ENCODE measurements around the gene HOXA1. TPM values are rescaled to one million over a fixed set of nuclear protein-coding genes. Genes with fewer than 3 reads are reported as not detected.

The HOXA1 gene
- total RNA-seq, 4 donors from 2014 or later = 0.16 to 0.36 TPM; not detected in 2

DNA sequence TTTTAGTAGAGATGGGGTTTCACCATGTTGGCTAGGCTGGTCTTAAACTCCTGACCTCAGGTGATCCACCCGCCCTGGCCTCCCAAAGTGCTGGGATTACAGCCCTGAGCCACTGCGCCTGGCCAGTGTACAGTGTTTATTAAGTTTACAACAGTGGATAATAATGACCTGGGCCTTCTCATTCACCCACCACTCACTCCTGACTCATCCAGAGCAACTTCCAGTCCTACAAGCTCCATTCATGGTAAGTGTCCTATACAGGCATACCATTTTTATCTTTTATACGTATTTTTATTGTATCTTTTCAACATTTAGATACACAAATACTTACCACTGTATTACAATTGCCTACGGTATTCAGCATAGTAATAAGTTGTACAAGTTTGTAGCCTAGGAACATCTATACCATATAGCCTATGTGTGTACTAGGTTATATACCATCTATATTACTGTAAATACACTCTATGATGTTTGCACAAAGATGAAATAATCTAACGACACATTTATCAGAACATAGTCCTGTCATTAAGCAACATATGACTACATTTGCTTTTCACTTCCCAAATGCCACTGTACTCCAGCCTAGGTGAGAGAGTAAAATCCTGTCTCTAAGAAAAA is 17.1 kb downstream of the HOXA1 start:
- no peaks in the 10 kb centered on the region for H3K36me3 ChIP-seq
- H3K4me1 ChIP-seq = no peaks in the 10 kb centered on the region
- no peak overlapping the region for H3K4me3 ChIP-seq
- intact Hi-C loops (cut with DNase I; ENCODE audit: low total_unique reads) = no loop called here
- DNase-seq (no peak), ATAC-seq (no peak)
- no peak overlapping the region for H3K27ac ChIP-seq
- no peak for TF ChIP-seq POLR2A (IDR thresholded peaks at IDR 0.05)
- no peaks in the 10 kb centered on the region for H3K9me3 ChIP-seq
- H3K27me3 ChIP-seq = no peaks in the 10 kb centered on the region
- in situ Hi-C loops (cut with MboI; ENCODE audit: low sequenced_read_pairs in 4 of 4) = no loop called here

GRCh38 chr7:27073076-27073475 is 22.7 kb downstream of the HOXA1 start:
- Histone ChIP-seq H3K36me3 (no peaks in the 10 kb centered on the region), H3K4me1 (peaks cover 9 to 11% of the 10 kb centered on the region in 2 donors), H3K27ac (no peak overlapping the region), H3K4me3 (no peak overlapping the region), H3K27me3 (no peaks in the 10 kb centered on the region), H3K9me3 (no peaks in the 10 kb centered on the region)
- in situ Hi-C loops (cut with MboI; ENCODE audit: low sequenced_read_pairs in 4 of 4) (no loop called here), intact Hi-C loops (cut with DNase I; ENCODE audit: low total_unique reads) (no loop called here)
- ATAC-seq (no peak), DNase-seq (no peak)
- TF ChIP-seq, protein P1, sequence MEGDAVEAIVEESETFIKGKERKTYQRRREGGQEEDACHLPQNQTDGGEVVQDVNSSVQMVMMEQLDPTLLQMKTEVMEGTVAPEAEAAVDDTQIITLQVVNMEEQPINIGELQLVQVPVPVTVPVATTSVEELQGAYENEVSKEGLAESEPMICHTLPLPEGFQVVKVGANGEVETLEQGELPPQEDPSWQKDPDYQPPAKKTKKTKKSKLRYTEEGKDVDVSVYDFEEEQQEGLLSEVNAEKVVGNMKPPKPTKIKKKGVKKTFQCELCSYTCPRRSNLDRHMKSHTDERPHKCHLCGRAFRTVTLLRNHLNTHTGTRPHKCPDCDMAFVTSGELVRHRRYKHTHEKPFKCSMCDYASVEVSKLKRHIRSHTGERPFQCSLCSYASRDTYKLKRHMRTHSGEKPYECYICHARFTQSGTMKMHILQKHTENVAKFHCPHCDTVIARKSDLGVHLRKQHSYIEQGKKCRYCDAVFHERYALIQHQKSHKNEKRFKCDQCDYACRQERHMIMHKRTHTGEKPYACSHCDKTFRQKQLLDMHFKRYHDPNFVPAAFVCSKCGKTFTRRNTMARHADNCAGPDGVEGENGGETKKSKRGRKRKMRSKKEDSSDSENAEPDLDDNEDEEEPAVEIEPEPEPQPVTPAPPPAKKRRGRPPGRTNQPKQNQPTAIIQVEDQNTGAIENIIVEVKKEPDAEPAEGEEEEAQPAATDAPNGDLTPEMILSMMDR (IDR thresholded peaks at IDR 0.05 in 4 of 5, conservative IDR thresholded peaks at IDR 0.05 in 1 of 5) = no peak
- no peak for TF ChIP-seq POLR2A (IDR thresholded peaks at IDR 0.05)

- Histone ChIP-seq H3K36me3 (no peaks in the 10 kb centered on the region), H3K4me3 (no peak overlapping the region), H3K9me3 (no peaks in the 10 kb centered on the region), H3K4me1 (peaks cover 9 to 11% of the 10 kb centered on the region in 2 donors), H3K27ac (no peak overlapping the region), H3K27me3 (no peaks in the 10 kb centered on the region)
- DNase-seq = no peak
- ATAC-seq = peak; percentile 63 to 98
- intact Hi-C loops (cut with DNase I; ENCODE audit: low total_unique reads) (no loop called here), in situ Hi-C loops (cut with MboI; ENCODE audit: low sequenced_read_pairs in 4 of 4) (no loop called here)
- TF ChIP-seq, protein P1 (IDR thresholded peaks at IDR 0.05 in 4 of 5, conservative IDR thresholded peaks at IDR 0.05 in 1 of 5) = no peak
- no peak for TF ChIP-seq POLR2A (IDR thresholded peaks at IDR 0.05)
Observed at GRCh38 chr7:27071622-27072390, 24.0 kb downstream of the HOXA1 start.

DNA sequence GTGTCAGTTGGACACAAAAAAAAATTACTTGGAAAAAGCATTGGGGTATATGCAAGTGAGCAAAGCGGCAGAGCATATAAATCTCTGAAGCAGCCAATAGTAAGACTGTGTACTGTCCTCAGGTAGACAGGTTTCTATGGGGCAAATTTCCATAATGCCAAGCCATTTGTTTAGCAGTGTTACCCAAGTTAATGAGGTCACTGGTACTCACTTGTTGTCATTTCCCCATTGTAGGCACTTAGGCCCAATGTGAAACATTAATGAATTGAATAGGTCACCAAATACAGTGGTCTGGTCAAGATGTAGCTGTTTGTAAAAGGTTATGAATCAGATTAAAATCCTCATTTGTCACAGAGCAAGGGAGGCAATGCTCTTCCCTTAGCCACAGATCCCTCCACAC is 27.5 kb downstream of the HOXA1 start:
- in situ Hi-C loops (cut with MboI; ENCODE audit: low sequenced_read_pairs in 4 of 4) = no loop called here
- H3K27me3 ChIP-seq = no peaks in the 10 kb centered on the region
- intact Hi-C loops (cut with DNase I; ENCODE audit: low total_unique reads) = no loop called here

DNA sequence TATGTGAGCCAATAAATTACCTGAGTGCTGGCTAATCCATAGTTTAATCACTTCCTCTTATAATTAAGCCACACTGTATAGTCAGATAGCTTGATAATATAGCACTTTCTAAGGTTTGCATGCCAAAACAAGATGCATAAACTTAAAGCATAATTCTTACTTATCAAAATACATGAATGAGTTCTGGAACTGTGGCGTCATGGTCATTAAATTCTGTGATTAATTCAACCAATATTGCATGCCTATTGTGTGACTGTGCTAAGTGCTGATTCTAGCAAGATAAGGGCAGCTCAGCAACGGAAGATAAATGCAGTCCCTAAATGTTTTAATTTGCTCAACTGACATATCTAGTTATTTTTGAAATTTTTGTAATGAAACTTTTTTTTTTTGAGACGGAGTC is 29.7 kb downstream of the HOXA1 start:
- in situ Hi-C loops (cut with MboI; ENCODE audit: low sequenced_read_pairs in 4 of 4) (no loop called here), intact Hi-C loops (cut with DNase I; ENCODE audit: low total_unique reads) (no loop called here)
- TF ChIP-seq POLR2A (IDR thresholded peaks at IDR 0.05) = no peak
- TF ChIP-seq, protein P1 (IDR thresholded peaks at IDR 0.05 in 4 of 5, conservative IDR thresholded peaks at IDR 0.05 in 1 of 5) = no peak
- DNase-seq (no peak), ATAC-seq (no peak)
- Histone ChIP-seq H3K27ac (no peak overlapping the region), H3K4me1 (peaks cover 2 to 4% of the 10 kb centered on the region in 2 donors), H3K36me3 (no peaks in the 10 kb centered on the region), H3K27me3 (no peaks in the 10 kb centered on the region), H3K4me3 (no peak overlapping the region), H3K9me3 (no peaks in the 10 kb centered on the region)

More for the DNA sequence above, 27.5 kb downstream of the HOXA1 start:
- DNase-seq (no peak), ATAC-seq (no peak)
- TF ChIP-seq POLR2A (IDR thresholded peaks at IDR 0.05) = no peak
- TF ChIP-seq, protein P1 (IDR thresholded peaks at IDR 0.05 in 4 of 5, conservative IDR thresholded peaks at IDR 0.05 in 1 of 5) = no peak
- H3K9me3 ChIP-seq = no peaks in the 10 kb centered on the region
- no peak overlapping the region for H3K4me3 ChIP-seq
- no peaks in the 10 kb centered on the region for H3K36me3 ChIP-seq
- H3K27ac ChIP-seq = no peak overlapping the region
- peaks cover 9 to 16% of the 10 kb centered on the region in 2 donors for H3K4me1 ChIP-seq

Measured in gastrocnemius medialis (tissue), 4 donors.